AG09309 (cell line): Measurements from ENCODE around the gene ANKRD37.

Source experiments
- DNase-seq: peaks from one replicate; pipeline ENCODE4 v3.0.0-alpha.2; 2010; ENCODE audit warnings: low read depth
- H3K4me3 ChIP-seq: 2 replicates; pipeline ENCODE4 v1.5.1; 2011; ENCODE audit warnings: mild to moderate bottlenecking, low read depth, low read length, moderate library complexity; ENCODE audit not compliant: control insufficient read depth
- CTCF ChIP-seq: IDR thresholded peaks from 2 replicates; pipeline ENCODE4 v1.5.1; 2011; ENCODE audit warnings: mild to moderate bottlenecking, low read depth, low read length, inconsistent platforms; ENCODE audit not compliant: insufficient read depth, control insufficient read depth; ENCODE audit errors: missing control alignments

Gene ANKRD37

GRCh38 chr4:185426960-185427688 is 30.5 kb downstream of the ANKRD37 start:
- H3K4me3 ChIP-seq = no peak overlapping the region
- DNase-seq = no peak
- TF ChIP-seq CTCF = no peak

DNA sequence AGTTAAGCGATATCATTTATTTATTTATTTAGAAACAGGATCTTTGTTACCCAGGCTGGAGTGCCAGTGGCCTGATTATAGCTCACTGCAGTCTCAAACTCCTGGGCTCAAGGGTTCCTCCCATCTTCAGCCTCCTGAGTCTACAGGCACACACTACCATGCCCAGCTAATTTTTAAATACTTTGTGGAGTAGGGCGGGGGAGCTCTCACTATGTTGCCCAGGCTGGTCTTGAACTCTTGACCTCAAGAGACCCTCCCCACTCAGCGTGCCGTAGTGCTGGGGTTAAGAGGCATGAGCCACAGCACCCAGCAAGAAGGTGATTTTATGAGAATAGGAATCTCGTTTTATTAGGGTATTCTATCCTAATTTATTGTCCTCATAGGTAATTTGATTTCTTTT is 33.0 kb downstream of the ANKRD37 start:
- no peak for DNase-seq
- TF ChIP-seq CTCF = no peak
- H3K4me3 ChIP-seq = no peak overlapping the region

DNA sequence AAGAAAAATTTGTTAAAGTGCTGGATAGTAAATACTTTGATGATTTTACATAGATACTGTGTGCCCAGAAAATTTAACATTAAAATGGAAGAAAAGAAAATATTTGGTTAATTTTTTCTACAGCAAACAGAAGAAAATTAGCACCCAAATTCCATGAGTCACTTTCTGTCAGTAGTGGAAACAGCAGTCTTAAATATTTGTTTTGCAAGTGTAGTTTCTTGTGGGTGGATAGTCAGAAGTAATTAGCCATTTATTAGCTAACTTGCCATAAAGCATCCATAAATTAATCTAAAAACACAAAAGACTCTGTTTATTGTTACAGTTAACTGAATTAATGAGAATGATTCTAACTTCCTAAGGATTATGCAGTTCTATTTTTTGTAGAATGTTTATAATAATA is 38.8 kb downstream of the ANKRD37 start:
- DNase-seq = no peak
- no peak for TF ChIP-seq CTCF
- no peak overlapping the region for H3K4me3 ChIP-seq

- no peak for TF ChIP-seq CTCF
- no peak overlapping the region for H3K4me3 ChIP-seq
- DNase-seq = no peak
Observed at GRCh38 chr4:185437809-185438208, 41.2 kb downstream of the ANKRD37 start.

- no peak overlapping the region for H3K4me3 ChIP-seq
- TF ChIP-seq CTCF = no peak
- no peak for DNase-seq
Observed at GRCh38 chr4:185441479-185441878, 44.8 kb downstream of the ANKRD37 start.

- DNase-seq = no peak
- H3K4me3 ChIP-seq = no peak overlapping the region
- no peak for TF ChIP-seq CTCF
Observed at GRCh38 chr4:185445209-185445608, 48.6 kb downstream of the ANKRD37 start.
